Measurements from ENCODE around the gene TTL.
"Not testable (repeated sequence)": the region's sequence is repeated elsewhere in the genome, so short reads cannot be mapped to it uniquely, and the experiment has no call there.

The TTL gene

GRCh38 chr2:112529757-112530156, 47.8 kb downstream of the TTL start:
- no peaks in the 10 kb centered on the region for H3K4me1 Mint-ChIP-seq
- peaks cover 78% of the 10 kb centered on the region for H3K36me3 Mint-ChIP-seq
- H3K27ac Mint-ChIP-seq: no peak overlapping the region
- H3K9me3 Mint-ChIP-seq: no peaks in the 10 kb centered on the region
- no peaks in the 10 kb centered on the region for H3K27me3 Mint-ChIP-seq
- no peak overlapping the region for H3K4me3 Mint-ChIP-seq
- no peak for ATAC-seq

GRCh38 chr2:112530728-112531127, 48.8 kb downstream of the TTL start:
- ATAC-seq: no peak
- Mint-ChIP-seq H3K9me3 (no peaks in the 10 kb centered on the region), H3K36me3 (peaks cover 76% of the 10 kb centered on the region), H3K4me1 (no peaks in the 10 kb centered on the region), H3K27ac (no peak overlapping the region), H3K4me3 (no peak overlapping the region), H3K27me3 (no peaks in the 10 kb centered on the region)

- Mint-ChIP-seq H3K27me3 (no peaks in the 10 kb centered on the region), H3K9me3 (no peaks in the 10 kb centered on the region), H3K27ac (no peak overlapping the region), H3K4me1 (no peaks in the 10 kb centered on the region), H3K36me3 (peaks cover 41% of the 10 kb centered on the region), H3K4me3 (no peak overlapping the region)
- no peak for ATAC-seq
Measured at GRCh38 chr2:112534826-112535225, 52.9 kb downstream of the TTL start.

GRCh38 chr2:112536665-112537064, 54.7 kb downstream of the TTL start:
- H3K4me3 Mint-ChIP-seq, H3K9me3 Mint-ChIP-seq, ATAC-seq, H3K27me3 Mint-ChIP-seq, H3K27ac Mint-ChIP-seq, H3K4me1 Mint-ChIP-seq: not testable (repeated sequence)
- peaks cover 27% of the 10 kb centered on the region for H3K36me3 Mint-ChIP-seq

GRCh38 chr2:112539306-112539705, 57.4 kb downstream of the TTL start:
- no peaks in the 10 kb centered on the region for H3K27me3 Mint-ChIP-seq
- no peaks in the 10 kb centered on the region for H3K9me3 Mint-ChIP-seq
- H3K27ac Mint-ChIP-seq: no peak overlapping the region
- peaks cover 5% of the 10 kb centered on the region for H3K4me1 Mint-ChIP-seq
- peaks cover 9% of the 10 kb centered on the region for H3K36me3 Mint-ChIP-seq
- no peak overlapping the region for H3K4me3 Mint-ChIP-seq
- no peak for ATAC-seq

GRCh38 chr2:112540906-112541305, 59.0 kb downstream of the TTL start:
- no peak overlapping the region for H3K4me3 Mint-ChIP-seq
- peaks cover 5% of the 10 kb centered on the region for H3K4me1 Mint-ChIP-seq
- no peaks in the 10 kb centered on the region for H3K36me3 Mint-ChIP-seq
- no peaks in the 10 kb centered on the region for H3K27me3 Mint-ChIP-seq
- ATAC-seq: no peak
- H3K9me3 Mint-ChIP-seq: no peaks in the 10 kb centered on the region
- H3K27ac Mint-ChIP-seq: no peak overlapping the region

- H3K4me3 Mint-ChIP-seq: no peak overlapping the region
- H3K27me3 Mint-ChIP-seq: no peaks in the 10 kb centered on the region
- H3K9me3 Mint-ChIP-seq: no peaks in the 10 kb centered on the region
- no peak overlapping the region for H3K27ac Mint-ChIP-seq
- peaks cover 5% of the 10 kb centered on the region for H3K4me1 Mint-ChIP-seq
- ATAC-seq: peak; percentile 91
- H3K36me3 Mint-ChIP-seq: no peaks in the 10 kb centered on the region
Measured at GRCh38 chr2:112541315-112542122, 59.6 kb downstream of the TTL start.

- Mint-ChIP-seq H3K4me3 (no peak within 1 kb of the TSS), H3K27ac (no peak within 1 kb of the TSS), H3K36me3 (peaks cover 4% of the 10 kb centered on the region), H3K9me3 (no peaks in the 10 kb centered on the region), H3K27me3 (no peaks in the 10 kb centered on the region), H3K4me1 (peaks cover 5% of the 10 kb centered on the region)
- peak; percentile 92 for ATAC-seq
Measured at GRCh38 chr2:112542123-112542983, 60.4 kb downstream of the TTL start, which contains the start of gene POLR1B. Gene POLR1B, plus strand, starts transcription at chr2:112542465. Its CDS starts 30 bp downstream, at chr2:112542495.

- Mint-ChIP-seq H3K4me3 (no peak overlapping the region), H3K4me1 (peaks cover 5% of the 10 kb centered on the region), H3K27ac (no peak overlapping the region), H3K36me3 (peaks cover 11% of the 10 kb centered on the region), H3K27me3 (no peaks in the 10 kb centered on the region), H3K9me3 (no peaks in the 10 kb centered on the region)
- ATAC-seq: no peak
Measured at GRCh38 chr2:112542984-112543661, 61.2 kb downstream of the TTL start.

- no peaks in the 10 kb centered on the region for H3K4me1 Mint-ChIP-seq
- H3K9me3 Mint-ChIP-seq: no peaks in the 10 kb centered on the region
- no peaks in the 10 kb centered on the region for H3K27me3 Mint-ChIP-seq
- no peak overlapping the region for H3K4me3 Mint-ChIP-seq
- no peak for ATAC-seq
- H3K36me3 Mint-ChIP-seq: peaks cover 43% of the 10 kb centered on the region
- no peak overlapping the region for H3K27ac Mint-ChIP-seq
Measured at GRCh38 chr2:112547333-112547732, 65.4 kb downstream of the TTL start.

GRCh38 chr2:112548980-112549379, 67.0 kb downstream of the TTL start:
- Mint-ChIP-seq H3K27me3 (no peaks in the 10 kb centered on the region), H3K4me3 (no peak overlapping the region), H3K9me3 (no peaks in the 10 kb centered on the region), H3K4me1 (no peaks in the 10 kb centered on the region), H3K27ac (no peak overlapping the region), H3K36me3 (peaks cover 58% of the 10 kb centered on the region)
- no peak for ATAC-seq

GRCh38 chr2:112566104-112566503, 84.1 kb downstream of the TTL start:
- no peak overlapping the region for H3K4me3 Mint-ChIP-seq
- no peaks in the 10 kb centered on the region for H3K27me3 Mint-ChIP-seq
- H3K27ac Mint-ChIP-seq: peak overlapping the region; percentile 40
- H3K36me3 Mint-ChIP-seq: peaks cover 70% of the 10 kb centered on the region
- ATAC-seq: no peak
- peaks cover 3% of the 10 kb centered on the region for H3K9me3 Mint-ChIP-seq
- H3K4me1 Mint-ChIP-seq: peaks cover 6% of the 10 kb centered on the region

- not testable (repeated sequence) for H3K27me3 Mint-ChIP-seq, H3K4me1 Mint-ChIP-seq, H3K9me3 Mint-ChIP-seq, H3K4me3 Mint-ChIP-seq, ATAC-seq
- Mint-ChIP-seq H3K36me3 (peaks cover 70% of the 10 kb centered on the region), H3K27ac (peak overlapping the region; percentile 40)
Measured at GRCh38 chr2:112566508-112566907, 84.6 kb downstream of the TTL start.

- Mint-ChIP-seq H3K27ac (no peak overlapping the region), H3K9me3 (peaks cover 3% of the 10 kb centered on the region), H3K36me3 (peaks cover 88% of the 10 kb centered on the region), H3K27me3 (no peaks in the 10 kb centered on the region), H3K4me3 (no peak overlapping the region), H3K4me1 (no peaks in the 10 kb centered on the region)
- no peak for ATAC-seq
Measured at GRCh38 chr2:112572005-112572404, 90.0 kb downstream of the TTL start.

- H3K4me1 Mint-ChIP-seq: no peaks in the 10 kb centered on the region
- ATAC-seq: no peak
- no peaks in the 10 kb centered on the region for H3K9me3 Mint-ChIP-seq
- no peaks in the 10 kb centered on the region for H3K27me3 Mint-ChIP-seq
- H3K4me3 Mint-ChIP-seq: no peak overlapping the region
- H3K27ac Mint-ChIP-seq: no peak overlapping the region
- H3K36me3 Mint-ChIP-seq: peaks cover 36% of the 10 kb centered on the region
Measured at GRCh38 chr2:112577756-112578155, 95.8 kb downstream of the TTL start.
